ENCODE measurements around the gene PRMT2.

The PRMT2 gene

DNA sequence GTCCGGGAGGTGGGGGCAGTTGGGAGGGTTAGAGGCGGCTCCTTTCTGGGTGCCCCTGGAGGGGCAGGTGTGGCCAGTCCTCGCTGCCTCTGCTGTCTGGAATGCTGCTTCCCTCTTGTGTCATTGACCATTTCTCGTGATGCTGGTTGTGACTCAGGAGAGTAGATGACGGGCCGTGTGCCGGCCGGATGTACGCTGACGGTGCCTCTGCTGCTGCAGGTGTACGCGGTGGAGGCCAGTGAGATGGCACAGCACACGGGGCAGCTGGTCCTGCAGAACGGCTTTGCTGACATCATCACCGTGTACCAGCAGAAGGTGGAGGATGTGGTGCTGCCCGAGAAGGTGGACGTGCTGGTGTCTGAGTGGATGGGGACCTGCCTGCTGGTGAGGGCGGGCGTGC lies 13.9 kb downstream of the PRMT2 start:
- no peak for TF ChIP-seq CTCF (IDR thresholded peaks at IDR 0.05; ENCODE audit: low read length, missing control alignments)
- H3K4me3 ChIP-seq (replicated peaks; ENCODE audit: low read depth, low read length), result no peak overlapping the region
- DNase-seq (ENCODE audit: low read depth), result no peak

DNA sequence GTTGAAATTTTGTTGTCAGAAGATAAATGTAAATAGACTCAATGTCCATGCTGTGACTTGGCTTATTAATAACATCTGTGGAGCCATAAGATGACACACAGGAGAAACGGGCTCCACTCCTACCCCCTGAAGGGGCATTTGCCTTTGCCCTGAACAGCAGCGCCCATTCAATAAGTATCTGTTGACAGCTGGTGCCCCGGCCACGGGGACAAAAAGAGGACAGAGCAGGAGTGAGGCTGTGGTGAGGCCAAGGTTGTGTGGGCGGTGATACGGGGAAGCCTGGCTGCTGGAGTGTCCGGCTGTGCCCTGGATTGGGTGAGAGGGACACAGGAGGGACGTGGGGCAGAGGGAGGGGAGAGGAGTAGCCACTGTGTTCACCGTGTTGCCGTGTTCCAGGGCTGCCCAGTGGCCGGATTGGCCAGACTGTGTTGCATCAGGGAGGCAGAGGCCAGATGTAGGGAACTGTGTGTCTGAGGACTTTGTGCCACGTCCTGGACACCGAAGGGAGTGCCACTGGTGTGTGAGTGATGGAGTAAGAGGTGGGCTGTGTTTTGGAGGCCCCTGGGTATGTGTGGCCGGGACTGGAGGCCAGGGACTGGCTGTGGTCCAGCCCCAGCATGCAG lies 15.1 kb downstream of the PRMT2 start:
- H3K4me3 ChIP-seq (replicated peaks; ENCODE audit: low read depth, low read length), result no peak overlapping the region
- DNase-seq (ENCODE audit: low read depth), result no peak
- no peak for TF ChIP-seq CTCF (IDR thresholded peaks at IDR 0.05; ENCODE audit: low read length, missing control alignments)

GRCh38 chr21:46651121-46651520 lies 15.6 kb downstream of the PRMT2 start:
- no peak for TF ChIP-seq CTCF (IDR thresholded peaks at IDR 0.05; ENCODE audit: low read length, missing control alignments)

DNA sequence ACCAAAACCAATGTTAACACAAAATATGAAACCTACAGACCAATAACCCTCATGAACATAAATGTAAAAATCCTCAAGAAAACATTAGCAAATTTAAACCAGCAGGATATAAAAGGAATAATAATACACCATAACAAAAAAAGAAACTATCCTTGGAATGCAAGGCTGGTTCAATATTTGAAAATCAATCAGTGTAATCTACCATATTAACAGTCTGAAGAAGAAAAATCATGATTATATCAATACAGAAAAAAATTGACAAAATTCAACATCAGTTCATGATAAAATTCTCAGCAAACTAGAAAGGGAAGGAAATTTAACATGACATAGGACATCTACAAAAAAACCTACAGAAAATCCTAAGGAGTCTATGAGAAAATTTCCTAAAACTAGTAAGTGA lies 19.8 kb downstream of the PRMT2 start:
- no peak for TF ChIP-seq CTCF (IDR thresholded peaks at IDR 0.05; ENCODE audit: low read length, missing control alignments)
- no peak for DNase-seq (ENCODE audit: low read depth)
- no peak overlapping the region for H3K4me3 ChIP-seq (replicated peaks; ENCODE audit: low read depth, low read length)

More at GRCh38 chr21:46651121-46651520, 15.6 kb downstream of the PRMT2 start:
- H3K4me3 ChIP-seq (replicated peaks; ENCODE audit: low read depth, low read length), result no peak overlapping the region
- no peak for DNase-seq (ENCODE audit: low read depth)

DNA sequence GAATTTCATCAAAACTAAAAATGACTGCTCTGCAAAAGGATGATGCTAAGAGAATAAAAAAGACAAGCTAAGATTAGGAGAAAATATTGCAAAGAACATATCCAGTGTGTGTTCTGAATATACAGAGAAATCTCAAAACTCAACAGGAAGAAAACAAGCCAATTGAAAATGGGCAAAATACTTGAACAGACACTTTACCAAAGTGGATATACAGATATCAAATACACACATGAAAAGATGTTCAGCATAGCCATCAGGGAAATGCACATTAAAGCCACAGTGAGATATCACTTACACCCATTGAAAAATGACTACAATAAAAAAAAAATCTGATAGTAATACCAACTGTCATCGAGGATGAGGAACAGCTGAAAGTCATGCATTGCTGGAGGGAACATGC lies 21.3 kb downstream of the PRMT2 start:
- no peak for DNase-seq (ENCODE audit: low read depth)
- no peak for TF ChIP-seq CTCF (IDR thresholded peaks at IDR 0.05; ENCODE audit: low read length, missing control alignments)
- no peak overlapping the region for H3K4me3 ChIP-seq (replicated peaks; ENCODE audit: low read depth, low read length)

DNA sequence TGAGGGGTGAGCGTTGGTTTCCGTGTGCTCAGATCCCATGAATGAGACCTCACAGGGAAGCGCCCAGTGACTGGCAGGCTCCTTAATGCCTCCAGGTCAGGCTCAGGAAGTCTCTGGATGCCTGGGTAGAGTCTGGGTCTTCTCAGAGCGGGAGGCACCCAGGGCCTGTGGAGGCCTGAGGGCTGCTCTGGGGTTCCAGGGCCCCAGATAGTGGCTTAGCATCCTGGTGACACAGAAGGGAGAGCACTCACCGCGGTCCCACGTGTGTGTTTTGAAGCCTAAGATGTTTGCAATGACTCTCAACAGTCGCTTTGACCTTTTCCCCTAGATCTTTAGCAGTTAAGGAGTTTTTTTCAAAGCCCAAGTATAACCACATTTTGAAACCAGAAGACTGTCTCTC lies 25.0 kb downstream of the PRMT2 start:
- TF ChIP-seq CTCF (IDR thresholded peaks at IDR 0.05; ENCODE audit: low read length, missing control alignments), result no peak
- H3K4me3 ChIP-seq (replicated peaks; ENCODE audit: low read depth, low read length), result no peak overlapping the region
- no peak for DNase-seq (ENCODE audit: low read depth)

- H3K4me3 ChIP-seq (replicated peaks; ENCODE audit: low read depth, low read length), result peak overlapping the region; percentile 21
- peak; percentile 87 for DNase-seq (ENCODE audit: low read depth)
- TF ChIP-seq CTCF (IDR thresholded peaks at IDR 0.05; ENCODE audit: low read length, missing control alignments), result peak; percentile 57
These were observed 25.7 kb downstream of the PRMT2 start for GRCh38 chr21:46661211-46661625.
